Activated CD8-positive, alpha-beta memory T cell treated with anti-CD3 and anti-CD28 coated beads, Interleukin-2, amount 50 U/mL, for 4 hours (primary cell): ENCODE data around the gene TOX4.
A peak's percentile ranks its signal among the peaks of the same experiment; 100 is the strongest.

ENCODE experiments used
- DNase-seq: peaks from one replicate; pipeline ENCODE4 v3.0.0-alpha.2; 2020

Gene TOX4

GRCh38 chr14:21503376-21503775 lies 26.4 kb downstream of the TOX4 start:
- DNase-seq, result no peak

- DNase-seq, result no peak
Observed at GRCh38 chr14:21505012-21505553, 28.1 kb downstream of the TOX4 start.

- no peak for DNase-seq
Observed at GRCh38 chr14:21506557-21506956, 29.6 kb downstream of the TOX4 start.

- no peak for DNase-seq
Observed at GRCh38 chr14:21509432-21510143, 32.6 kb downstream of the TOX4 start.

- DNase-seq, result peak; percentile 89
Observed at GRCh38 chr14:21510735-21511657, 34.0 kb downstream of the TOX4 start, which contains the start of gene METTL3. Gene METTL3 (minus strand): TSS chr14:21511340. CDS start chr14:21511223, 117 bp downstream.

- DNase-seq, result no peak
Observed at GRCh38 chr14:21514341-21514740, 37.3 kb downstream of the TOX4 start.

- no peak for DNase-seq
Observed at GRCh38 chr14:21518725-21519124, 41.7 kb downstream of the TOX4 start.

GRCh38 chr14:21520767-21521166 lies 43.8 kb downstream of the TOX4 start:
- no peak for DNase-seq

GRCh38 chr14:21521501-21521900 lies 44.5 kb downstream of the TOX4 start:
- DNase-seq, result no peak

- DNase-seq, result no peak
Observed at GRCh38 chr14:21523203-21523602, 46.2 kb downstream of the TOX4 start.

GRCh38 chr14:21524575-21525490 lies 47.8 kb downstream of the TOX4 start:
- DNase-seq, result no peak

- DNase-seq, result no peak
Observed at GRCh38 chr14:21525571-21525961, 48.6 kb downstream of the TOX4 start.

- DNase-seq, result peak; percentile 70
Observed at GRCh38 chr14:21525962-21526671, 49.1 kb downstream of the TOX4 start, which contains the start of gene SALL2. Gene SALL2 (minus strand): TSS chr14:21526346. CDS start chr14:21526127, 219 bp downstream.

GRCh38 chr14:21526672-21527317 lies 49.8 kb downstream of the TOX4 start:
- no peak for DNase-seq

GRCh38 chr14:21527318-21527679 lies 50.3 kb downstream of the TOX4 start:
- no peak for DNase-seq

- DNase-seq, result no peak
Observed at GRCh38 chr14:21528381-21529348, 51.7 kb downstream of the TOX4 start.

- no peak for DNase-seq
Observed at GRCh38 chr14:21529515-21529914, 52.5 kb downstream of the TOX4 start.

GRCh38 chr14:21533294-21533693 lies 56.3 kb downstream of the TOX4 start:
- DNase-seq, result no peak

- no peak for DNase-seq
Observed at GRCh38 chr14:21534576-21534975, 57.6 kb downstream of the TOX4 start.
